Esophagus squamous epithelium (tissue), 5 donors: ENCODE results near the gene KRTAP13-1. TPM values are rescaled to one million over a fixed set of nuclear protein-coding genes. Genes with fewer than 3 reads are reported as not detected.

ENCODE experiments used
- DNase-seq: peaks from one replicate; lab custom pipeline; 2025; lab: John Stamatoyannopoulos, UW
- H3K27ac ChIP-seq, 4 donors: fragments of 200-600 bp; sonication (generic); one replicate each; pipeline ENCODE4 v1.5.1; 2016 to 2019; ENCODE audit warnings: mild to moderate bottlenecking in 1 of 4
- H3K27me3 ChIP-seq, 4 donors: fragments of 200-600 bp; sonication (generic); 1 replicate in 3 of 4; 2 replicates in 1 of 4; pipeline versions ENCODE4 v1.5.1 to v1.6.0; 2017 to 2021; ENCODE audit warnings: antibody characterized with exemption in 1 of 4
- H3K36me3 ChIP-seq, 3 donors: fragments of 200-600 bp; sonication (generic); one replicate each; pipeline ENCODE4 v1.5.1; 2016 to 2019
- H3K4me1 ChIP-seq, 3 donors: fragments of 200-600 bp; sonication (generic); one replicate each; pipeline ENCODE4 v1.5.1; 2017 to 2019
- H3K4me3 ChIP-seq, 4 donors: fragments of 200-600 bp; sonication (generic); 1 replicate in 3 of 4; 2 replicates in 1 of 4; pipeline ENCODE4 v1.5.1; 2016 to 2019; ENCODE audit warnings: mild to moderate bottlenecking in 2 of 4, moderate library complexity in 1 of 4
- H3K9me3 ChIP-seq, 3 donors: fragments of 200-600 bp; sonication (generic); one replicate each; pipeline ENCODE4 v1.5.1; 2016 to 2019
- POLR2A ChIP-seq, 4 donors: fragments of 450-650 bp; IDR thresholded peaks; one replicate each; pipeline ENCODE4 v1.6.1; 2017; ENCODE audit warnings: antibody characterized with exemption in 4 of 4, mild to moderate bottlenecking in 4 of 4, moderate library complexity in 3 of 4
- WGBS, 2 donors: methylation state at CpG; one replicate each; pipeline ENCODE4 v1.1.5; 2018; 5-methylcytosine and 5-hydroxymethylcytosine counted together
- intact Hi-C: fragments of 100-400 bp; cut with DNase I; formaldehyde crosslinking; loops from one replicate; pipeline ENCODE4 v1.15.0; 2022
- total RNA-seq, 4 donors: library from RNA; depleted of rRNA; stranded (reverse); fragments of >200 nt; gene quantifications; one replicate each; pipeline ENCODE4 v1.1.0, GENCODE V29; 2016
- TF ChIP-seq, protein P1 (sequence below), 6 experiments: fragments of 450-650 bp in 4 of 6; fragments of 200-600 bp in 2 of 6; sonication (generic) in 2 of 6; IDR thresholded peaks; one replicate each; pipeline ENCODE4 v1.5.1; 2016 to 2019; ENCODE audit warnings: antibody characterized with exemption in 6 of 6, mild to moderate bottlenecking in 4 of 6, moderate library complexity in 4 of 6
- donor health status: DM: yes; HTN: yes; CAD: no.

Gene KRTAP13-1, protein sequence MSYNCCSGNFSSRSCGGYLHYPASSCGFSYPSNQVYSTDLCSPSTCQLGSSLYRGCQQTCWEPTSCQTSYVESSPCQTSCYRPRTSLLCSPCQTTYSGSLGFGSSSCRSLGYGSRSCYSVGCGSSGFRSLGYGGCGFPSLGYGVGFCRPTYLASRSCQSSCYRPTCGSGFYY
- not detected for total RNA-seq

DNA sequence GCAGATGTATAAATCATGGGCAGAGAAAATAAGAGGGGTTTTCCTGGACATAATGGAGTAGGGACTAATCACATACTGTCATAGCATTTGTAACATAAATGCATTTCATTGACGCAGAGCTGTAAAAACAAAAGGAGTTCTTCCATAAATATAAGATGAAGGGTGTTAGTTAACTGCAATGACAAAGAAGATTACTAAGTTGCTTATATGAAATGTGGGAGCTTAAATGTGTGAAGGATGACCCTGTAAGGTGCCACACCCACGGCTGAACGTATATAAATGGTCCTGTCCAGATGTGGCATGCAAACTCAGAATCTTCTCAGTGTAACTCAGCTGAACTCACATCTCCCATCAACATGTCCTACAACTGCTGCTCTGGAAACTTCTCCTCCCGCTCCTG lies at the start of gene KRTAP13-1:
TSS of gene KRTAP13-1 (plus strand) at position 301 of the 400 bp plus-strand sequence. CDS start at position 357, 56 bp downstream.
- TF ChIP-seq, protein P1, sequence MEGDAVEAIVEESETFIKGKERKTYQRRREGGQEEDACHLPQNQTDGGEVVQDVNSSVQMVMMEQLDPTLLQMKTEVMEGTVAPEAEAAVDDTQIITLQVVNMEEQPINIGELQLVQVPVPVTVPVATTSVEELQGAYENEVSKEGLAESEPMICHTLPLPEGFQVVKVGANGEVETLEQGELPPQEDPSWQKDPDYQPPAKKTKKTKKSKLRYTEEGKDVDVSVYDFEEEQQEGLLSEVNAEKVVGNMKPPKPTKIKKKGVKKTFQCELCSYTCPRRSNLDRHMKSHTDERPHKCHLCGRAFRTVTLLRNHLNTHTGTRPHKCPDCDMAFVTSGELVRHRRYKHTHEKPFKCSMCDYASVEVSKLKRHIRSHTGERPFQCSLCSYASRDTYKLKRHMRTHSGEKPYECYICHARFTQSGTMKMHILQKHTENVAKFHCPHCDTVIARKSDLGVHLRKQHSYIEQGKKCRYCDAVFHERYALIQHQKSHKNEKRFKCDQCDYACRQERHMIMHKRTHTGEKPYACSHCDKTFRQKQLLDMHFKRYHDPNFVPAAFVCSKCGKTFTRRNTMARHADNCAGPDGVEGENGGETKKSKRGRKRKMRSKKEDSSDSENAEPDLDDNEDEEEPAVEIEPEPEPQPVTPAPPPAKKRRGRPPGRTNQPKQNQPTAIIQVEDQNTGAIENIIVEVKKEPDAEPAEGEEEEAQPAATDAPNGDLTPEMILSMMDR (IDR thresholded peaks at IDR 0.05) = no peak
- TF ChIP-seq POLR2A (IDR thresholded peaks at IDR 0.05) = no peak
- H3K27me3 ChIP-seq = no peaks in the 10 kb centered on the region
- no peaks in the 10 kb centered on the region for H3K9me3 ChIP-seq
- H3K36me3 ChIP-seq = no peaks in the 10 kb centered on the region
- no peak within 1 kb of the TSS for H3K27ac ChIP-seq
- H3K4me3 ChIP-seq = no peak within 1 kb of the TSS
- DNase-seq = no peak
- 51 to 63% methylated on average over 4 of the region's 4 CpGs for WGBS, 2 donors
- H3K4me1 ChIP-seq = no peaks in the 10 kb centered on the region
- intact Hi-C loops = no loop called here

DNA sequence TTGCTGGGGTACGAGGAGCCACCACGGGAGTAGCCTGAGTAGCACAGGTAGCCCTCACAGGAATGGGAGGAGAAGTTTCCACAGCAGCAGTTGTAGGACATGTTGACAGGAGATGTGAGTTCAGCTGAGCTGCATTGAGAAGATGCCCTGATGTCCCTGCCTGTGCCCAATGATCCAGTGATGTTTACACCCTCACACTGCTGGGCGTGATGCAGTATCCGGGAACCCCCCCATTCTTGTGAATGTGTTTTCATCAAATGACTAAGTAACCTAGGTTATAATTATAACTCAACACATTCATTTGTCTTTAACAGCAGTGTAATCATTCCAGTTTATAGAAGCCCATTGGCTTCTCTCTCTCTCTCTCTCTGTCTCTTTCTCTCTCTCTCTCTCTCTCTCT lies 47.3 kb upstream of the KRTAP13-1 start, which contains the start of gene KRTAP23-1:
TSS of gene KRTAP23-1 (minus strand) at position 101 of the 400 bp plus-strand sequence. CDS start at position 101, 0 bp downstream.
- Histone ChIP-seq H3K27me3 (no peaks in the 10 kb centered on the region), H3K4me3 (no peak within 1 kb of the TSS), H3K9me3 (no peaks in the 10 kb centered on the region), H3K4me1 (no peaks in the 10 kb centered on the region), H3K36me3 (no peaks in the 10 kb centered on the region), H3K27ac (no peak within 1 kb of the TSS)
- TF ChIP-seq, protein P1 (IDR thresholded peaks at IDR 0.05) = no peak
- TF ChIP-seq POLR2A (IDR thresholded peaks at IDR 0.05) = no peak
- intact Hi-C loops = no loop called here
- 70 to 84% methylated on average over 4 of the region's 4 CpGs for WGBS, 2 donors
- DNase-seq = no peak

DNA sequence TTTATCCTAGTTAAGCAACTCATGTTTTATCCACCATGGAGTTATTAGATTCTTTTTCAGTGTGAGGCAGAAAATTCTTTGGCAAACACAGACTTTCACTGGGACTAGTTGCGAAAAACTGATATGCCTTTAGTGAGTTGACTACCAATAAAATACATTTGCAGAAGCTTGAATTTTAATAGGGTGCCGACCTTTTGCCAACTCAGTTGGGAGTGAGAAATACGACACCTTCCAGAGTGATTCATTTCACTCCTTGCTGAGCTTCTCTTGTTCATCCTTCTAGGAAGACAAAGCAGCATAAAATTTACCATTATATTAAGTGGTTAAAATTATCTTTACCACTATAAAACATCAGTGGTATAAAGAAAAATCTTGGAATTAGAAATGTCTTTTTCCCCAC lies 46.3 kb upstream of the KRTAP13-1 start:
- intact Hi-C loops = no loop called here
- Histone ChIP-seq H3K4me1 (no peaks in the 10 kb centered on the region), H3K36me3 (no peaks in the 10 kb centered on the region), H3K27ac (no peak overlapping the region), H3K9me3 (no peaks in the 10 kb centered on the region), H3K4me3 (no peak overlapping the region), H3K27me3 (no peaks in the 10 kb centered on the region)
- WGBS, 2 donors = 24 to 36% methylated on average over 3 of the region's 3 CpGs
- no peak for TF ChIP-seq POLR2A (IDR thresholded peaks at IDR 0.05)
- TF ChIP-seq, protein P1 (IDR thresholded peaks at IDR 0.05) = no peak
- no peak for DNase-seq

DNA sequence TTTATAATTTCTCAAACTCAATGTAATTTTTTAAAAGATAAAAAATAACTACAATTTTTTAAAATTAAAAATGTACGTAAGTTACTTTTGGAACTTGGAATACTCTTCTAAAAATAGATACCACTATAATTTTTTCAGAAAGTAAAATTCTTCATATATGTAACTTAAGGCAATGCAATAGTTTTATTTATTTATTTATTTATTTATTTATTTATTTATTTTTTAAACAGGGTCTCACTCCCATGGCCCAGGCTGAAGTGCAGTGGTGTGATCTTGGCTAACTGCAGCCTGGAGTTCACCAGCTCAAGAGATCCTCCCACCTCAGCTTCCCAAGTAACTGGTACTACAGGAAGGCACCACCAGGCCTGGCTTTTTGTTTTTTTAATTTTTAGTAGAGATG lies 44.3 kb upstream of the KRTAP13-1 start:
- WGBS, 2 donors = 85 to 91% methylated on average over 1 of the region's 1 CpG
- TF ChIP-seq POLR2A (IDR thresholded peaks at IDR 0.05) = no peak
- TF ChIP-seq, protein P1 (IDR thresholded peaks at IDR 0.05) = no peak

DNA sequence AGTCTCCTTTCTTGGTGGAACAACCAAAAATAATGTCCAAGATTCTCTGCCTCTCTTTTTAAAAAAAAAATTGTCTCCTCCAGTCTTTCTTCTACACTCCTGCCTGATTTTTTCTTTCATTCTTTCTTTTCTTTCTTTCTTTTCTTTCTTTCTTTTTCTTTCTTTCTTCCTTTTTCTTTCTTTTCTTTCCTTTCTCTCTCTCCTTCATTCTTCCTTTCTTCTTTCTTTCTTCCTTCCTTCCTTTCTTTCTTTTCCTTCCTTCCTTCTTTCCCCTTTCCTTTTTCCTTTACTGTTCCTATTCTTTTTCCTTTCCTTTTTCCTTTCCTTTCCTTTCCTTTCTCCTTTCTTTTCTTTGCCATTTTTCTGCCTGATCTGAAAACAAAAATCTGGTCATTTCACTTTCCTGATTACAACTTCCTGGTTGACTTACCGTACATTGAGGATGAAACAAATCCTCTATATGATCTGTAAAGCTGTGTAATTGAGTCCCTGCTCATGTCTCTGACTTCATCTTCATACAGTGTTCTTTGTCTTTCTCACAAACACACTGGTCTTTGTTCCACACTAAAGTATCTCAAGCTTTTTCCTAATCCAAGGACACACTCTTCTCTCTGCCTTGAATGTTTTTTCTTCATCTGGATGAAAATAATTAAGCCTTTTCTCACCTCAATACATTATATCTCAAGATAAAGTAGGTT lies 41.4 kb upstream of the KRTAP13-1 start:
- intact Hi-C loops = no loop called here
- Histone ChIP-seq H3K4me3 (no peak overlapping the region), H3K36me3 (no peaks in the 10 kb centered on the region), H3K27me3 (no peaks in the 10 kb centered on the region), H3K4me1 (no peaks in the 10 kb centered on the region), H3K27ac (no peak overlapping the region), H3K9me3 (no peaks in the 10 kb centered on the region)
- TF ChIP-seq POLR2A (IDR thresholded peaks at IDR 0.05) = no peak
- TF ChIP-seq, protein P1 (IDR thresholded peaks at IDR 0.05) = no peak
- WGBS, 2 donors = 45 to 64% methylated on average over 1 of the region's 1 CpG
- no peak for DNase-seq

More for the DNA sequence above, 44.3 kb upstream of the KRTAP13-1 start:
- Histone ChIP-seq H3K36me3 (no peaks in the 10 kb centered on the region), H3K4me3 (no peak overlapping the region), H3K9me3 (no peaks in the 10 kb centered on the region), H3K27me3 (no peaks in the 10 kb centered on the region), H3K27ac (no peak overlapping the region), H3K4me1 (no peaks in the 10 kb centered on the region)
- intact Hi-C loops = no loop called here
- DNase-seq = no peak
